Aorta (tissue), 5 donors: ENCODE measurements around the gene WNT1. TPM values are rescaled to one million over a fixed set of nuclear protein-coding genes. Genes with fewer than 3 reads are reported as not detected.

Source experiments
- ATAC-seq: fragments of 200-7000 bp; cut with Tn5 transposase; one replicate; pipeline ENCODE4 v1.9.1; 2022; ENCODE audit warnings: moderate library complexity; ENCODE audit not compliant: low FRiP score
- DNase-seq, 2 donors: peaks; one replicate each; pipeline ENCODE4 v3.0.0-alpha.2; 2020
- H3K27ac ChIP-seq, 2 donors: one replicate each; pipeline ENCODE4 v1.5.1; 2013; ENCODE audit warnings: low read length in 2 of 2, mild to moderate bottlenecking in 2 of 2, moderate library complexity in 2 of 2, control low read depth in 1 of 2, inconsistent platforms in 1 of 2, low read depth in 1 of 2
- H3K27me3 ChIP-seq, 2 donors: one replicate each; pipeline ENCODE4 v1.6.1; 2013; ENCODE audit warnings: control low read depth in 1 of 2, low read length in 1 of 2, mild to moderate bottlenecking in 1 of 2, moderate library complexity in 1 of 2; ENCODE audit not compliant: insufficient read depth in 2 of 2, control insufficient read depth in 1 of 2
- H3K36me3 ChIP-seq, 2 donors: one replicate each; pipeline ENCODE4 v1.6.1; 2013; ENCODE audit warnings: control low read depth in 1 of 2, low read length in 1 of 2, mild to moderate bottlenecking in 1 of 2; ENCODE audit not compliant: insufficient read depth in 2 of 2, control insufficient read depth in 1 of 2
- H3K4me1 ChIP-seq, 2 donors: one replicate each; pipeline ENCODE4 v1.6.1; 2013; ENCODE audit warnings: low read length in 2 of 2, control low read depth in 1 of 2, mild to moderate bottlenecking in 1 of 2, moderate library complexity in 1 of 2; ENCODE audit not compliant: insufficient read depth in 2 of 2, control insufficient read depth in 1 of 2
- H3K4me3 ChIP-seq, 2 donors: one replicate each; pipeline ENCODE4 v1.5.1; 2013; ENCODE audit warnings: low read length in 2 of 2, control low read depth in 1 of 2, mild to moderate bottlenecking in 1 of 2
- H3K9me3 ChIP-seq: one replicate; pipeline ENCODE4 v1.6.1; 2013; ENCODE audit warnings: mild to moderate bottlenecking, low read length; ENCODE audit not compliant: control insufficient read depth
- WGBS, 2 donors: extraction: QIAGEN DNeasy Blood & Tissue Kit; methylation state at CpG; one replicate each; pipeline ENCODE4 v1.1.7; 2013; 5-methylcytosine and 5-hydroxymethylcytosine counted together
- intact Hi-C, 2 donors: fragments of 100-400 bp; cut with DNase I; formaldehyde crosslinking; loops; one replicate each; pipeline versions ENCODE4 v1.14.2 to v1.15.0; 2022
- polyA plus RNA-seq, 2 donors: library from polyadenylated mRNA; stranded (reverse); fragments of 200-250 nt; gene quantifications; one replicate each; pipeline ENCODE4 v1.2.3, GENCODE V29; 2013
- total RNA-seq, 2 donors: library from RNA; stranded (reverse); fragmentation: NEBNext Ultra II Directional; extraction: Animal tissue kit (Norgen Biotek cat#: 25700); gene quantifications; one replicate each; pipeline ENCODE4 v1.2.1, GENCODE V29; 2021
- donor health status: healthy with polysubstance abuse.
- donor health status: Bipolar disorder and iron deficiency.
- donor health status: DM: no; HTN: no; CAD: no.
- donor health status: DM: no; HTN: no; CAD: no.
- donor health status: DM: yes; HTN: yes; CAD: no.

Gene WNT1
- total and polyA plus RNA-seq, 4 donors = not detected

- Histone ChIP-seq H3K9me3 (no peaks in the 10 kb centered on the region), H3K27me3 (no peaks in the 10 kb centered on the region), H3K27ac (no peak overlapping the region), H3K4me1 (no peaks in the 10 kb centered on the region), H3K4me3 (no peak overlapping the region), H3K36me3 (peaks cover 2 to 3% of the 10 kb centered on the region in 2 donors)
- 77 to 85% methylated on average over 3 of the region's 3 CpGs for WGBS, 2 donors
- ATAC-seq (no peak), DNase-seq (peak in 1 of 2 donors; percentile 47)
- intact Hi-C loops = no loop called here
These were observed 37.9 kb upstream of the WNT1 start for GRCh38 chr12:48940181-48940580.

GRCh38 chr12:48943221-48943620 is 34.9 kb upstream of the WNT1 start:
- no peaks in the 10 kb centered on the region for H3K27me3 ChIP-seq
- H3K9me3 ChIP-seq = no peaks in the 10 kb centered on the region
- no peaks in the 10 kb centered on the region for H3K4me1 ChIP-seq
- WGBS, 2 donors = 65 to 87% methylated on average over 4 of the region's 4 CpGs
- DNase-seq (no peak), ATAC-seq (no peak)
- H3K27ac ChIP-seq = no peak overlapping the region
- peaks cover 2 to 3% of the 10 kb centered on the region in 2 donors for H3K36me3 ChIP-seq
- H3K4me3 ChIP-seq = no peak overlapping the region
- intact Hi-C loops = no loop called here

- ATAC-seq (no peak), DNase-seq (no peak)
- H3K4me3 ChIP-seq = no peak overlapping the region
- no peaks in the 10 kb centered on the region for H3K27me3 ChIP-seq
- H3K4me1 ChIP-seq = no peaks in the 10 kb centered on the region
- intact Hi-C loops = no loop called here
- no peak overlapping the region for H3K27ac ChIP-seq
- H3K36me3 ChIP-seq = peaks cover 0 to 3% of the 10 kb centered on the region in 2 donors
- H3K9me3 ChIP-seq = no peaks in the 10 kb centered on the region
These were observed 31.9 kb upstream of the WNT1 start for GRCh38 chr12:48946205-48946604.

GRCh38 chr12:48946943-48947342 is 31.2 kb upstream of the WNT1 start:
- Histone ChIP-seq H3K36me3 (no peaks in the 10 kb centered on the region), H3K4me3 (no peak overlapping the region), H3K27ac (no peak overlapping the region), H3K4me1 (no peaks in the 10 kb centered on the region), H3K27me3 (no peaks in the 10 kb centered on the region), H3K9me3 (no peaks in the 10 kb centered on the region)
- DNase-seq (no peak), ATAC-seq (no peak)
- WGBS, 2 donors = 21 to 27% methylated on average over 6 of the region's 6 CpGs
- intact Hi-C loops = no loop called here

GRCh38 chr12:48947727-48948126 is 30.4 kb upstream of the WNT1 start:
- Histone ChIP-seq H3K4me3 (no peak overlapping the region), H3K36me3 (peaks cover 0 to 3% of the 10 kb centered on the region in 2 donors), H3K27ac (no peak overlapping the region), H3K27me3 (no peaks in the 10 kb centered on the region), H3K4me1 (no peaks in the 10 kb centered on the region), H3K9me3 (no peaks in the 10 kb centered on the region)
- intact Hi-C loops = no loop called here
- 95 to 98% methylated on average over 3 of the region's 3 CpGs for WGBS, 2 donors
- no peak for DNase-seq
- no peak for ATAC-seq

GRCh38 chr12:48952691-48953090 is 25.4 kb upstream of the WNT1 start:
- Histone ChIP-seq H3K27me3 (no peaks in the 10 kb centered on the region), H3K4me3 (no peak overlapping the region), H3K36me3 (peaks cover 0 to 3% of the 10 kb centered on the region in 2 donors), H3K27ac (no peak overlapping the region), H3K4me1 (no peaks in the 10 kb centered on the region), H3K9me3 (no peaks in the 10 kb centered on the region)
- 83 to 84% methylated on average over 4 of the region's 4 CpGs for WGBS, 2 donors
- DNase-seq (no peak), ATAC-seq (no peak)
- intact Hi-C loops = no loop called here

GRCh38 chr12:48954061-48954460 is 24.1 kb upstream of the WNT1 start:
- WGBS, 2 donors = 90% methylated on average over 3 of the region's 3 CpGs
- Histone ChIP-seq H3K27ac (no peak overlapping the region), H3K27me3 (no peaks in the 10 kb centered on the region), H3K36me3 (peaks cover 0 to 3% of the 10 kb centered on the region in 2 donors), H3K9me3 (no peaks in the 10 kb centered on the region), H3K4me3 (no peak overlapping the region), H3K4me1 (no peaks in the 10 kb centered on the region)
- intact Hi-C loops = no loop called here
- DNase-seq (no peak), ATAC-seq (no peak)

GRCh38 chr12:48954841-48955501 is 23.2 kb upstream of the WNT1 start:
- Histone ChIP-seq H3K27ac (no peak overlapping the region), H3K4me3 (no peak overlapping the region), H3K4me1 (no peaks in the 10 kb centered on the region), H3K27me3 (no peaks in the 10 kb centered on the region), H3K36me3 (peaks cover 0 to 3% of the 10 kb centered on the region in 2 donors), H3K9me3 (no peaks in the 10 kb centered on the region)
- DNase-seq = no peak
- WGBS, 2 donors = 72 to 77% methylated on average over 3 of the region's 3 CpGs
- intact Hi-C loops = no loop called here
- ATAC-seq = no peak

GRCh38 chr12:48956279-48957140 is 21.6 kb upstream of the WNT1 start:
- intact Hi-C loops = no loop called here

More at GRCh38 chr12:48956279-48957140, 21.6 kb upstream of the WNT1 start:
- no peaks in the 10 kb centered on the region for H3K4me1 ChIP-seq
- no peaks in the 10 kb centered on the region for H3K9me3 ChIP-seq
- WGBS, 2 donors = 1% methylated on average over 27 to 29 of the region's 29 CpGs
- H3K27me3 ChIP-seq = no peaks in the 10 kb centered on the region
- H3K4me3 ChIP-seq = peak overlapping the region; percentile 68 to 97
- H3K36me3 ChIP-seq = peaks cover 0 to 3% of the 10 kb centered on the region in 2 donors
- H3K27ac ChIP-seq = peak overlapping the region in 1 of 2 donors; percentile 34
- ATAC-seq (peak; percentile 93), DNase-seq (peak; percentile 91 to 93)
